ENCODE data around the gene STYK1. TPM values are rescaled to one million over a fixed set of nuclear protein-coding genes. Genes with fewer than 3 reads are reported as not detected.

The STYK1 gene
- total and polyA plus RNA-seq, 9 of the 15 experiments (the other 6 are each of a cell fraction or from before 2014, with no cell fraction given): 0.31 to 1.8 (median 0.64) TPM

DNA sequence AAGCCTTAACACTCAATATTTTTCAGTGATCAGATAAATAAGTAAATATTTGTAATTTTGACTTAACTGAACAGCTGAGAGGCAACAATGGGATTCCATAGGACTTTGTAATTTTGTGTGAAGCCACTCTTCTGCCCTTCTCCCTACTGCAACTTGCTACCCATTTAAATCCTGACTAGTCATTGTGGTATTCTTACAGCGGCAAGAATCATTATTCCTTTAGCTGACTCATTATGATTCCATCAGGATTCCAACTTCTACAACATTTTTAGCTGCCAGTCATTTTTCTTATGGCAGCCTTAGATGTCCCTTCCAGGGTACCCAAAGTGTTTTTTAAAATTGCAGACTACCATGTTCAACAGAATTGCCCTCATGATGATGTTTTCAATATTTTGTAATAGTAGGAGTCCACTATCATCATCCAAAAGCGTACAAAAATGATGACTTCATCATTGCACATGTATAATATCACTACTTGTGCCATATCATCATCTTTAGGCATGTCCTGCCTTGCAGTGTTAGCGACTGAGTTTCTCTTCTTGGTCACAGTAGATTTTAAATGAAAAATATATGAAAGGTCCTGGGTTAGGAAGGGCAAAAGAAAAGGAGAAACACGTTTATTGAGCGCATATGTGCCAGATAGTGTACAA, 55.4 kb downstream of the STYK1 start (continued):
- TF ChIP-seq TEAD1 (CRISPR knock-in tag; IDR thresholded peaks at IDR 0.05) (no peak), POU5F1 (IDR thresholded peaks at IDR 0.05; ENCODE audit: borderline replicate concordance, low read depth, low read length, partially characterized antibody) (no peak), DPF2 (IDR thresholded peaks at IDR 0.05) (peak; percentile 75; the same call in 1 of the 2 replicates), HMG20B (CRISPR knock-in tag; IDR thresholded peaks at IDR 0.05) (no peak), POLR3G (IDR thresholded peaks at IDR 0.05; ENCODE audit: extremely low read depth, insufficient read length, insufficient replicate concordance) (no peak), PPARD (CRISPR knock-in tag; IDR thresholded peaks at IDR 0.05) (no peak), MAZ (CRISPR knock-in tag; conservative IDR thresholded peaks at IDR 0.05 in 1 of 2, IDR thresholded peaks at IDR 0.05 in 1 of 2) (no peak), TRIM24 (IDR thresholded peaks at IDR 0.05) (peak in 1 of 2 experiments; percentile 35; a peak in 1 of 4 replicates), ZNF408 (CRISPR knock-in tag; IDR thresholded peaks at IDR 0.05; ENCODE audit: low read depth) (no peak), HNRNPH1 (optimal IDR thresholded peaks at IDR 0.05; ENCODE audit: low read depth, low read length) (no peak), JUND (IDR thresholded peaks at IDR 0.05; ENCODE audit: borderline replicate concordance, low read depth, low read length) (peak; percentile 60; the same call in 1 of the 2 replicates), JUND (tag; IDR thresholded peaks at IDR 0.05; ENCODE audit: borderline replicate concordance, low read depth, low read length) (peak; percentile 59; the same call in 2 of the 3 replicates), MTF1 (CRISPR knock-in tag; IDR thresholded peaks at IDR 0.05; ENCODE audit: borderline replicate concordance) (no peak), PURB (CRISPR knock-in tag; IDR thresholded peaks at IDR 0.05; ENCODE audit: low read depth) (no peak), HDAC3 (IDR thresholded peaks at IDR 0.05; ENCODE audit: borderline replicate concordance, partially characterized antibody) (no peak), CHD2 (IDR thresholded peaks at IDR 0.05; ENCODE audit: low read depth, low read length) (no peak), TFAM (CRISPR knock-in tag; conservative IDR thresholded peaks at IDR 0.05) (no peak)
- TF ChIP-seq, protein P1, sequence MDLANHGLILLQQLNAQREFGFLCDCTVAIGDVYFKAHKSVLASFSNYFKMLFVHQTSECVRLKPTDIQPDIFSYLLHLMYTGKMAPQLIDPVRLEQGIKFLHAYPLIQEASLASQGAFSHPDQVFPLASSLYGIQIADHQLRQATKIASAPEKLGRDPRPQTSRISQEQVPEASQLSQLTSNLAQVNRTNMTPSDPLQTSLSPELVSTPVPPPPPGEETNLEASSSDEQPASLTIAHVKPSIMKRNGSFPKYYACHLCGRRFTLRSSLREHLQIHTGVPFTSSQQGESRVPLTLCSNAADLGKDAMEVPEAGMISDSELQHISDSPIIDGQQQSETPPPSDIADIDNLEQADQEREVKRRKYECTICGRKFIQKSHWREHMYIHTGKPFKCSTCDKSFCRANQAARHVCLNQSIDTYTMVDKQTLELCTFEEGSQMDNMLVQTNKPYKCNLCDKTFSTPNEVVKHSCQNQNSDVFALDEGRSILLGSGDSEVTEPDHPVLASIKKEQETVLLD (IDR thresholded peaks at IDR 0.05): no peak
- TF ChIP-seq, protein P2, sequence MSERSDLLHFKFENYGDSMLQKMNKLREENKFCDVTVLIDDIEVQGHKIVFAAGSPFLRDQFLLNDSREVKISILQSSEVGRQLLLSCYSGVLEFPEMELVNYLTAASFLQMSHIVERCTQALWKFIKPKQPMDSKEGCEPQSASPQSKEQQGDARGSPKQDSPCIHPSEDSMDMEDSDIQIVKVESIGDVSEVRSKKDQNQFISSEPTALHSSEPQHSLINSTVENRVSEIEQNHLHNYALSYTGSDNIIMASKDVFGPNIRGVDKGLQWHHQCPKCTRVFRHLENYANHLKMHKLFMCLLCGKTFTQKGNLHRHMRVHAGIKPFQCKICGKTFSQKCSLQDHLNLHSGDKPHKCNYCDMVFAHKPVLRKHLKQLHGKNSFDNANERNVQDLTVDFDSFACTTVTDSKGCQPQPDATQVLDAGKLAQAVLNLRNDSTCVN (CRISPR knock-in tag; IDR thresholded peaks at IDR 0.05): no peak
- TF ChIP-seq, protein P3, sequence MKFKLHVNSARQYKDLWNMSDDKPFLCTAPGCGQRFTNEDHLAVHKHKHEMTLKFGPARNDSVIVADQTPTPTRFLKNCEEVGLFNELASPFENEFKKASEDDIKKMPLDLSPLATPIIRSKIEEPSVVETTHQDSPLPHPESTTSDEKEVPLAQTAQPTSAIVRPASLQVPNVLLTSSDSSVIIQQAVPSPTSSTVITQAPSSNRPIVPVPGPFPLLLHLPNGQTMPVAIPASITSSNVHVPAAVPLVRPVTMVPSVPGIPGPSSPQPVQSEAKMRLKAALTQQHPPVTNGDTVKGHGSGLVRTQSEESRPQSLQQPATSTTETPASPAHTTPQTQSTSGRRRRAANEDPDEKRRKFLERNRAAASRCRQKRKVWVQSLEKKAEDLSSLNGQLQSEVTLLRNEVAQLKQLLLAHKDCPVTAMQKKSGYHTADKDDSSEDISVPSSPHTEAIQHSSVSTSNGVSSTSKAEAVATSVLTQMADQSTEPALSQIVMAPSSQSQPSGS (CRISPR knock-in tag; IDR thresholded peaks at IDR 0.05): no peak
- TF ChIP-seq, protein P4, sequence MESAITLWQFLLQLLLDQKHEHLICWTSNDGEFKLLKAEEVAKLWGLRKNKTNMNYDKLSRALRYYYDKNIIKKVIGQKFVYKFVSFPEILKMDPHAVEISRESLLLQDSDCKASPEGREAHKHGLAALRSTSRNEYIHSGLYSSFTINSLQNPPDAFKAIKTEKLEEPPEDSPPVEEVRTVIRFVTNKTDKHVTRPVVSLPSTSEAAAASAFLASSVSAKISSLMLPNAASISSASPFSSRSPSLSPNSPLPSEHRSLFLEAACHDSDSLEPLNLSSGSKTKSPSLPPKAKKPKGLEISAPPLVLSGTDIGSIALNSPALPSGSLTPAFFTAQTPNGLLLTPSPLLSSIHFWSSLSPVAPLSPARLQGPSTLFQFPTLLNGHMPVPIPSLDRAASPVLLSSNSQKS (CRISPR knock-in tag; IDR thresholded peaks at IDR 0.05): no peak
- TF ChIP-seq, protein P5, sequence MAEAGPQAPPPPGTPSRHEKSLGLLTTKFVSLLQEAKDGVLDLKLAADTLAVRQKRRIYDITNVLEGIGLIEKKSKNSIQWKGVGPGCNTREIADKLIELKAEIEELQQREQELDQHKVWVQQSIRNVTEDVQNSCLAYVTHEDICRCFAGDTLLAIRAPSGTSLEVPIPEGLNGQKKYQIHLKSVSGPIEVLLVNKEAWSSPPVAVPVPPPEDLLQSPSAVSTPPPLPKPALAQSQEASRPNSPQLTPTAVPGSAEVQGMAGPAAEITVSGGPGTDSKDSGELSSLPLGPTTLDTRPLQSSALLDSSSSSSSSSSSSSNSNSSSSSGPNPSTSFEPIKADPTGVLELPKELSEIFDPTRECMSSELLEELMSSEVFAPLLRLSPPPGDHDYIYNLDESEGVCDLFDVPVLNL (CRISPR knock-in tag; IDR thresholded peaks at IDR 0.05; ENCODE audit: low read depth): no peak

Measured in K562 (cell line).